ENCODE data around the gene CGB3. TPM values are rescaled to one million over a fixed set of nuclear protein-coding genes. Genes with fewer than 3 reads are reported as not detected.
A peak's percentile ranks its signal among the peaks of the same experiment; 100 is the strongest.

Gene CGB3
- total RNA-seq, 1 donor from 2014 or later, result not detected

DNA sequence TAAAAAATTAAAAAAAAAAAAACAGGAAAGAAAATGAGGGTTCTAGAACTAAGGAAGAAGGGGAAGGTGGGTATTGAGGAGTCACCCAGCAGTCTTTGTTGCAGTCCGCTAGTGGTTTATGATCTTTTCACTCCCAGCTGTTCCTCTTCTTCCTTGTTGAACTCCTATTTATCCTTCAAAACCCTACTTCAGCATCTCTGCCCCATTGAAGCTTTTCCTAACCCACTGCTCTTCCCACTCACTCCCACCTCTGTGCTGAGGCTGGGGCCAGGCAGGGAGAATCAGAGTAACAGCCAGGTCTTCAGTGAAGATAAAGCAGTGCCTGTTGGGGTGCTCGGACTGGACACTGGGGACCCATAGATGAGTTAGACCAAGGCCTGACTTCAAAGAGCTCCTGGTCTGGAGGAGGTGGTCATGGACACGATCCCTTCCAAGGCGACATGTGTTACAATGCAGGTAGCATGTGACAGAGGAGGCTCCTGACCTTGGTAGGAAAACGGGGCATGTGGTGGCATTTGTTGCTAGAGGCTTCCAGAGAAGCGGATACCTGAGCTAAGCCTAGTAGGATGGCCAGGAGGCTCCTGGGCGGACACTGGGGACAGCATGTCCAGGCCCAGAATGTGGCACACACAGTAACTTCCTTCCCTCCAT is 19.0 kb downstream of the CGB3 start:
- TF ChIP-seq, protein P1, sequence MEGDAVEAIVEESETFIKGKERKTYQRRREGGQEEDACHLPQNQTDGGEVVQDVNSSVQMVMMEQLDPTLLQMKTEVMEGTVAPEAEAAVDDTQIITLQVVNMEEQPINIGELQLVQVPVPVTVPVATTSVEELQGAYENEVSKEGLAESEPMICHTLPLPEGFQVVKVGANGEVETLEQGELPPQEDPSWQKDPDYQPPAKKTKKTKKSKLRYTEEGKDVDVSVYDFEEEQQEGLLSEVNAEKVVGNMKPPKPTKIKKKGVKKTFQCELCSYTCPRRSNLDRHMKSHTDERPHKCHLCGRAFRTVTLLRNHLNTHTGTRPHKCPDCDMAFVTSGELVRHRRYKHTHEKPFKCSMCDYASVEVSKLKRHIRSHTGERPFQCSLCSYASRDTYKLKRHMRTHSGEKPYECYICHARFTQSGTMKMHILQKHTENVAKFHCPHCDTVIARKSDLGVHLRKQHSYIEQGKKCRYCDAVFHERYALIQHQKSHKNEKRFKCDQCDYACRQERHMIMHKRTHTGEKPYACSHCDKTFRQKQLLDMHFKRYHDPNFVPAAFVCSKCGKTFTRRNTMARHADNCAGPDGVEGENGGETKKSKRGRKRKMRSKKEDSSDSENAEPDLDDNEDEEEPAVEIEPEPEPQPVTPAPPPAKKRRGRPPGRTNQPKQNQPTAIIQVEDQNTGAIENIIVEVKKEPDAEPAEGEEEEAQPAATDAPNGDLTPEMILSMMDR (IDR thresholded peaks at IDR 0.05; ENCODE audit: partially characterized antibody, unreplicated experiment), result no peak
- no peak for DNase-seq
- H3K27me3 Mint-ChIP-seq (ENCODE audit: unreplicated experiment), result no peaks in the 10 kb centered on the region
- H3K36me3 Mint-ChIP-seq (ENCODE audit: unreplicated experiment), result no peaks in the 10 kb centered on the region
- no peak overlapping the region for H3K27ac Mint-ChIP-seq (ENCODE audit: unreplicated experiment)
- no peak overlapping the region for H3K4me3 Mint-ChIP-seq (ENCODE audit: unreplicated experiment)
- H3K4me1 Mint-ChIP-seq (ENCODE audit: low read depth, unreplicated experiment), result no peaks in the 10 kb centered on the region
- H3K9me3 Mint-ChIP-seq (ENCODE audit: unreplicated experiment), result peaks cover 2% of the 10 kb centered on the region

DNA sequence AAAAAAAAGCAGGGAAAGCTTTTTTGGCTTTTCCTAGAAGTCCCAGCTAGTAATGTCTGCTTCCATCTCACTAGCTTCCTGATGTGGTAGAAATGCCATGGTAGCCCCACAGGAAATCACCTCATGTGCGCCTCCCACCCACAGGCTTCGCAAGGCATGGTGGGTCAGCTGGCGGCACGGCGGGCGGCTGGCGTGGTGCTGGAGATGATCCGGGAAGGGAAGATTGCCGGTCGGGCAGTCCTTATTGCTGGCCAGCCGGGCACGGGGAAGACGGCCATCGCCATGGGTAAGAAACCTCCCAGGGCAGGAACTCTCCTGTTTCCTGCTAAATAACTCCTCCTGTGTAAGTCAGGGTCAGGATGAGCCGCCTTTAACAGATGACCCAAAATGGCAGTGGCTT is 20.0 kb downstream of the CGB3 start:
- no peaks in the 10 kb centered on the region for H3K27me3 Mint-ChIP-seq (ENCODE audit: unreplicated experiment)
- no peak overlapping the region for H3K4me3 Mint-ChIP-seq (ENCODE audit: unreplicated experiment)
- no peaks in the 10 kb centered on the region for H3K36me3 Mint-ChIP-seq (ENCODE audit: unreplicated experiment)
- peaks cover 2% of the 10 kb centered on the region for H3K9me3 Mint-ChIP-seq (ENCODE audit: unreplicated experiment)
- DNase-seq, result no peak
- H3K27ac Mint-ChIP-seq (ENCODE audit: unreplicated experiment), result no peak overlapping the region
- H3K4me1 Mint-ChIP-seq (ENCODE audit: low read depth, unreplicated experiment), result peaks cover 2% of the 10 kb centered on the region
- TF ChIP-seq, protein P1 (IDR thresholded peaks at IDR 0.05; ENCODE audit: partially characterized antibody, unreplicated experiment), result no peak

DNA sequence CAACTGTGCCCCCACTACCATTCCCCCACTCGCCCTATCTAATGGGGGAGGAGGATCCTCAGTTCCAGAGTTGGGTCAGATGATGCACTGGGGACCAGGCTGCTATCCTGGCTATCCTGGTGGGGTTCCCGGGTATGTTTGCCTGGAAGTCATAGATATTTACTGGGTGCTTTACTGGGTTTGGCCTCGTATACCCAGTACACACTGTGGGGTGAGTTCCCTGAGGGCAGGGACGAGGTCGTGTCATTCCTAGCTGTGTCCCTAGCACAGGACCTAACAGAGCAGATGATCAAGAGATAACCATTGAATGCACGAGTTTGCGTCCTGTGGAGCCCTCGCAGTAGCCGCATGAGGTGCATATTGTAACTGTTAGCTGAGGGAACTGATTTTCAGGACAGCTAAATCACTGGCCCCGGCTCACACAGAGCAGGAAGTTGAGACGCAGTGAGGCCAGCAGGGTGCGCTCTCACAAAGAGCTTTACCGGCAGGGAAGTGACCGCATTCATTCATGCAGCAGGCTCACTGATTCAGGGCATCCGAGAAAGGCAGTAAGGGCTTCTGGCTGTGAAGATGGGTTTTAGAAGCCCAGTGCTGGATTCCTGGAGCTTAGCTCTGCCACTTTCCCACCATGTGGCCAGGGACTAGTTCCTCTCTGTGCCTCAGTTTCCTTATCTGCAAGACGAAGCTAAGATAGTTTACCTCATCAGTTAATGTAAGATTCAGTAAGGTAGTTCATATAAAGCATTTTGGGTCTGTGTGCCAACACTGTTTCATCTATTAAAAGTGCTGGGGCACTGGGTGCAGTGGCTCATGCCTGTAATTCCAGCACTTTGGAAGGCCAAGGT is 24.4 kb downstream of the CGB3 start:
- DNase-seq, result peak; percentile 87
- no peaks in the 10 kb centered on the region for H3K27me3 Mint-ChIP-seq (ENCODE audit: unreplicated experiment)
- TF ChIP-seq, protein P1 (IDR thresholded peaks at IDR 0.05; ENCODE audit: partially characterized antibody, unreplicated experiment), result peak; percentile 69
- no peaks in the 10 kb centered on the region for H3K9me3 Mint-ChIP-seq (ENCODE audit: unreplicated experiment)
- H3K4me1 Mint-ChIP-seq (ENCODE audit: low read depth, unreplicated experiment), result peaks cover 11% of the 10 kb centered on the region
- H3K4me3 Mint-ChIP-seq (ENCODE audit: unreplicated experiment), result no peak overlapping the region
- H3K36me3 Mint-ChIP-seq (ENCODE audit: unreplicated experiment), result no peaks in the 10 kb centered on the region
- peak overlapping the region; percentile 38 for H3K27ac Mint-ChIP-seq (ENCODE audit: unreplicated experiment)

DNA sequence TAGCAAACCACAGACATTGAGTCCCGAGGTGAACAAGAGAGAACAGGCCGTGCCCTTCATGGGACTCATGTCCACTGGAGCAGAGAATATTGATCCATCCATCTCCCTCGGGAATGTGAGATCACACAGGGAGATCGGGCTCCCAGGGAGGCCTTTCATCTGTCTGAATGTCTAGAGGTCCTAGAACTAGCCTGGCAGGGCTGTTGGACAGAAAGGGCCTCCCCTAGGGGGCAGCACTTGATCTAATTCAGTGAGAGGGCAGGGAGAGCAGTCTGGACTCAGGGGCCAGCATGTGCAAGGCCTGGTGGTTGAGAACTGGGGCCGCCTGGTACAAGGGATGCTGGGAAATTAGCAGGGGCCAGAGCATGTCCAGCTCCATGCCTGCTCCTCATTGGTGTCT is 26.2 kb downstream of the CGB3 start:
- Mint-ChIP-seq H3K36me3 (ENCODE audit: unreplicated experiment) (no peaks in the 10 kb centered on the region), H3K27me3 (ENCODE audit: unreplicated experiment) (no peaks in the 10 kb centered on the region), H3K4me1 (ENCODE audit: low read depth, unreplicated experiment) (peaks cover 17% of the 10 kb centered on the region), H3K9me3 (ENCODE audit: unreplicated experiment) (no peaks in the 10 kb centered on the region), H3K4me3 (ENCODE audit: unreplicated experiment) (no peak overlapping the region), H3K27ac (ENCODE audit: unreplicated experiment) (peak overlapping the region; percentile 1)
- TF ChIP-seq, protein P1 (IDR thresholded peaks at IDR 0.05; ENCODE audit: partially characterized antibody, unreplicated experiment), result peak; percentile 64
- DNase-seq, result peak; percentile 84

DNA sequence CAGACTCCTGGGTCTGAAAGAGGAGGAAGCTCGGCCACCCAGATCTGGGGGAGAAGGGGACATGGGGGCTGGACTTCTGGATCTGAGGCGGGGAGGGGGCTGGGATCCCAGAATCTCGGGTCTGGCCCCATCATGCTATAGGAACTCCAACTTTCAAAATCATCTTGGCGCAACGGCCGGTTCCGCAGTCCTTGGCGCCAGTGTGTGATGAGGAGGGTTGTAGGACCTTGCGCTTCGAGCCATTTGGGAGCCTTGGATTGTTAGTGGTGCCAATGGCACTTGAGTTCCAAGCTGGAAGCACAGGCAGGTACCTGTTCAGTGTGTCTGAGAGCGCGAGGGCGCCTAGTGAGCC is 30.1 kb downstream of the CGB3 start:
- no peak for DNase-seq
- peak overlapping the region; percentile 92 for H3K27ac Mint-ChIP-seq (ENCODE audit: unreplicated experiment)
- peaks cover 24% of the 10 kb centered on the region for H3K4me1 Mint-ChIP-seq (ENCODE audit: low read depth, unreplicated experiment)
- H3K9me3 Mint-ChIP-seq (ENCODE audit: unreplicated experiment), result peaks cover 8% of the 10 kb centered on the region
- H3K4me3 Mint-ChIP-seq (ENCODE audit: unreplicated experiment), result peak overlapping the region; percentile 100
- no peaks in the 10 kb centered on the region for H3K36me3 Mint-ChIP-seq (ENCODE audit: unreplicated experiment)
- TF ChIP-seq, protein P1 (IDR thresholded peaks at IDR 0.05; ENCODE audit: partially characterized antibody, unreplicated experiment), result no peak
- no peaks in the 10 kb centered on the region for H3K27me3 Mint-ChIP-seq (ENCODE audit: unreplicated experiment)

Measured in glutamatergic neuron (in vitro differentiated cells).